GM11168 (cell line): Measurements from ENCODE around the gene ERAL1.
"Not testable (repeated sequence)": the region's sequence is repeated elsewhere in the genome, so short reads cannot be mapped to it uniquely, and the experiment has no call there.

Source experiments
- in situ Hi-C: fragments of 300-500 bp; cut with MboI; formaldehyde crosslinking; loops from one replicate; pipeline ENCODE4 v1.12.0; 2022; ENCODE audit warnings: low sequenced_read_pairs; ENCODE audit not compliant: unreplicated experiment

Gene ERAL1

GRCh38 chr17:28896491-28896883, 41.7 kb downstream of the ERAL1 start:
- in situ Hi-C loops = loop anchor here (10.0 kb wide), 1 partner anchor 132 kb away; no protein-coding TSS in a partner anchor

GRCh38 chr17:28896884-28897768, 42.3 kb downstream of the ERAL1 start, which contains the start of gene FLOT2:
TSS of gene FLOT2 (minus strand) at chr17:28897733. CDS start at chr17:28897574, 159 bp downstream.
- in situ Hi-C loops = loop anchor here (10.0 kb wide), 1 partner anchor 132 kb away; no protein-coding TSS in a partner anchor

GRCh38 chr17:28897769-28898526, 43.1 kb downstream of the ERAL1 start:
- in situ Hi-C loops = loop anchor here (10.0 kb wide), 1 partner anchor 133 kb away; no protein-coding TSS in a partner anchor

- in situ Hi-C loops = loop anchor here (10.0 kb wide), 1 partner anchor 134 kb away; no protein-coding TSS in a partner anchor
Observed at GRCh38 chr17:28898527-28898955, 43.7 kb downstream of the ERAL1 start.

GRCh38 chr17:28899212-28899815, 44.5 kb downstream of the ERAL1 start:
- in situ Hi-C loops = loop anchor here (10.0 kb wide), 1 partner anchor 135 kb away; no protein-coding TSS in a partner anchor

- in situ Hi-C loops = no loop called here
Observed at GRCh38 chr17:28900986-28901726, 46.3 kb downstream of the ERAL1 start.

- in situ Hi-C loops = no loop called here
Observed at GRCh38 chr17:28901866-28902818, 47.3 kb downstream of the ERAL1 start.

GRCh38 chr17:28902819-28903545, 48.2 kb downstream of the ERAL1 start, which contains the start of gene DHRS13:
TSS of gene DHRS13 (minus strand) at chr17:28903079. CDS start at chr17:28902944, 135 bp downstream.
- in situ Hi-C loops = no loop called here

GRCh38 chr17:28903546-28903841, 48.7 kb downstream of the ERAL1 start:
- in situ Hi-C loops = not testable (repeated sequence)

- in situ Hi-C loops = no loop called here
Observed at GRCh38 chr17:28904800-28905199, 50.0 kb downstream of the ERAL1 start.

- in situ Hi-C loops = no loop called here
Observed at GRCh38 chr17:28906276-28906675, 51.5 kb downstream of the ERAL1 start.

GRCh38 chr17:28906706-28907438, 52.1 kb downstream of the ERAL1 start:
- in situ Hi-C loops = no loop called here

GRCh38 chr17:28907709-28908475, 53.1 kb downstream of the ERAL1 start:
- in situ Hi-C loops = no loop called here

- in situ Hi-C loops = no loop called here
Observed at GRCh38 chr17:28908640-28909167, 53.9 kb downstream of the ERAL1 start.

- in situ Hi-C loops = no loop called here
Observed at GRCh38 chr17:28910534-28910933, 55.7 kb downstream of the ERAL1 start.
